GM12878 (cell line): ENCODE data around the gene BCKDHB. TPM values are rescaled to one million over a fixed set of nuclear protein-coding genes. Genes with fewer than 3 reads are reported as not detected.

Experiments used
- ATAC-seq: fragments of 200-7000 bp; cut with Tn5 transposase; 3 replicates; pipeline ENCODE4 v1.9.1; 2020; ENCODE audit warnings: mild to moderate bottlenecking, moderate library complexity
- BruUV-seq: library from RNA; stranded (reverse); fragments of 400-500 nt; replicated peaks from 2 replicates; lab custom pipeline; 2021; lab: Mats Ljungman, UMichigan
- CTCF ChIA-PET: fragments of 300-600 bp; sonication (Branson Sonifier 250); formaldehyde crosslinking; extraction: SDS; loops from one replicate; lab custom pipeline; 2021; ENCODE audit warnings: inconsistent platforms; lab: Yijun Ruan, JAX
- POLR2A ChIA-PET: fragments of 350-600 bp; formaldehyde crosslinking; extraction: SDS; loops from one replicate; lab custom pipeline; 2021; ENCODE audit warnings: inconsistent platforms; lab: Charles Lee
- RAD21 ChIA-PET: fragments of 300-600 bp; sonication (Branson Sonifier 250); formaldehyde crosslinking; loops from one replicate; lab custom pipeline; 2023; ENCODE audit warnings: antibody characterized with exemption; ENCODE audit not compliant: unreplicated experiment; lab: Charles Lee
- SMC1A ChIA-PET: fragments of 300-600 bp; sonication (Branson Sonifier 250); formaldehyde crosslinking; loops from one replicate; lab custom pipeline; 2023; ENCODE audit not compliant: unreplicated experiment, uncharacterized antibody; lab: Charles Lee
- DNase-seq: peaks from one replicate; pipeline ENCODE4 v3.0.0-alpha.2; 2011; ENCODE audit warnings: low read depth, low spot score
- FAIRE-seq: peaks from 3 replicates; lab custom pipeline; 2011; peaks lifted over from hg19 to GRCh38; lab: Jason Lieb, UNC
- H2AFZ ChIP-seq: 2 replicates; pipeline ENCODE4 v1.6.0; 2011; ENCODE audit warnings: low read depth, low read length, control low read depth; ENCODE audit not compliant: control insufficient read depth
- H3K27ac ChIP-seq: 2 replicates; pipeline ENCODE4 v1.5.1; 2011; ENCODE audit warnings: control low read depth; ENCODE audit not compliant: control insufficient read depth, insufficient read depth
- H3K27me3 ChIP-seq, 2 experiments: replicated peaks in 1 of 2; 2 replicates each; pipeline versions ENCODE4 v1.6.0 to v1.6.1; 2011; ENCODE audit warnings: low read length in 1 of 2; ENCODE audit not compliant: control insufficient read depth in 2 of 2, insufficient read depth in 2 of 2
- H3K36me3 ChIP-seq, 2 experiments: 2 replicates each; pipeline ENCODE4 v1.5.1; 2011; ENCODE audit warnings: low read length in 1 of 2; ENCODE audit not compliant: control insufficient read depth in 2 of 2, insufficient read depth in 2 of 2
- H3K4me1 ChIP-seq: 2 replicates; pipeline ENCODE4 v1.6.1; 2011; ENCODE audit warnings: mild to moderate bottlenecking, low read length, moderate library complexity, mixed read lengths; ENCODE audit not compliant: control insufficient read depth, insufficient read depth
- H3K4me2 ChIP-seq: 2 replicates; pipeline ENCODE4 v1.6.0; 2011; ENCODE audit warnings: control low read depth; ENCODE audit not compliant: control insufficient read depth, insufficient read depth
- H3K4me3 ChIP-seq: fragments of 200-600 bp; sonication (generic); 2 replicates; pipeline ENCODE4 v1.5.1; 2016
- H3K79me2 ChIP-seq: 2 replicates; pipeline ENCODE4 v1.6.0; 2011; ENCODE audit warnings: low read length; ENCODE audit not compliant: control insufficient read depth, insufficient read depth
- H3K9ac ChIP-seq: 2 replicates; pipeline ENCODE4 v1.8.0; 2011; ENCODE audit warnings: low read length, control low read depth, mixed read lengths; ENCODE audit not compliant: control insufficient read depth, insufficient read depth
- H3K9me3 ChIP-seq: replicated peaks from 3 replicates; pipeline ENCODE4 v1.5.1; 2011; ENCODE audit warnings: mild to moderate bottlenecking, low read length; ENCODE audit not compliant: control insufficient read depth, insufficient read depth
- H4K20me1 ChIP-seq: 2 replicates; pipeline ENCODE4 v1.6.0; 2011; ENCODE audit not compliant: control insufficient read depth, insufficient read depth
- EZH2 ChIP-seq: IDR thresholded peaks from 2 replicates; pipeline ENCODE4 v1.6.1; 2012; ENCODE audit warnings: low read depth, mild to moderate bottlenecking, control low read depth, inconsistent platforms, low read length, borderline replicate concordance; ENCODE audit not compliant: control insufficient read depth
- HDAC2 ChIP-seq: fragments of 200-600 bp; sonication (generic); IDR thresholded peaks from 2 replicates; pipeline ENCODE4 v1.6.1; 2017
- RAD21 ChIP-seq: IDR thresholded peaks from 2 replicates; pipeline ENCODE4 v1.6.1; 2011; ENCODE audit warnings: mild to moderate bottlenecking, low read depth, low read length, moderate library complexity; ENCODE audit not compliant: insufficient read depth
- SMC3 ChIP-seq: IDR thresholded peaks from 2 replicates; pipeline ENCODE4 v1.6.1; 2011; ENCODE audit warnings: low read length, improper control_type of control experiment, borderline replicate concordance
- WGBS: methylation state at CpG from one replicate; pipeline ENCODE4 v1.1.6; 2016; ENCODE audit warnings: low lambda C conversion rate; ENCODE audit not compliant: insufficient replicate concordance, insufficient coverage; ENCODE audit errors: missing lambda C conversion rate; 5-methylcytosine and 5-hydroxymethylcytosine counted together
- in situ Hi-C: fragments of 300-500 bp; cut with MboI; formaldehyde crosslinking; loops from 9 replicates; pipeline ENCODE4 v1.14.3; 2018; ENCODE audit warnings: mixed read lengths
- intact Hi-C: fragments of 100-400 bp; cut with micrococcal nuclease; formaldehyde crosslinking; loops from one replicate; pipeline ENCODE4 v1.14.2; 2022; ENCODE audit not compliant: unreplicated experiment
- polyA plus RNA-seq, 11 experiments: library from polyadenylated mRNA; depleted of rRNA in 4 of 11; unstranded in 6 of 11; stranded (reverse) in 5 of 11; fragments of >200 nt; fragmentation: Nextera tagmentation in 4 of 11; fragmentation: Illumina TruSeq in 1 of 11; extraction: Ambion mirVana in 4 of 11; extraction: Trizol in 1 of 11; gene quantifications; 1 replicate in 1 of 11; 2 replicates in 10 of 11; pipeline versions ENCODE4 v1.2.1 to v1.2.3, GENCODE V29; 2011 to 2016; ENCODE audit warnings: inconsistent platforms in 2 of 11, missing spikeins in 2 of 11, low read depth in 1 of 11
- total RNA-seq, 4 experiments: library from RNA; depleted of rRNA in 3 of 4; stranded (reverse); fragments of >200 nt in 3 of 4; fragmentation: Illumina TruSeq in 1 of 4; extraction: Trizol in 1 of 4; gene quantifications; 2 replicates each; pipeline versions ENCODE4 v1.2.1 to v1.2.3, GENCODE V29; 2013 to 2021
- TF ChIP-seq, protein P1 (sequence below), 3 experiments: IDR thresholded peaks in 2 of 3; conservative IDR thresholded peaks in 1 of 3; 2 replicates each; pipeline ENCODE4 v1.5.1; 2011; ENCODE audit warnings: low read depth in 3 of 3, low read length in 3 of 3, mild to moderate bottlenecking in 3 of 3, control low read depth in 2 of 3, moderate library complexity in 2 of 3, inconsistent platforms in 1 of 3, mixed read lengths in 1 of 3; ENCODE audit not compliant: control insufficient read depth in 2 of 3, insufficient read depth in 1 of 3; ENCODE audit errors: extremely low read depth in 1 of 3

Gene BCKDHB
- total and polyA plus RNA-seq, 10 of the 15 experiments (the other 5 are each of a cell fraction or from before 2014, with no cell fraction given) = 12.9 to 57.1 (median 25.3) TPM

- WGBS = 0% methylated on average over 2 of the region's 2 CpGs
- ChIA-PET SMC1A (interaction anchor here (0.9 to 5.0 kb wide), 8 partner anchors 12 to 151 kb away, joined by 3 to 58 read pairs (median 4); partner anchors contain the start of gene BCKDHB), CTCF (interaction anchor here (0.9 to 11.2 kb wide), 11 partner anchors 11 to 226 kb away, joined by 3 to 125 read pairs (median 5); partner anchors contain the start of genes BCKDHB and ELOVL4), RAD21 (interaction anchor here (4.7 kb wide), 1 partner anchor 144 kb away, joined by 34 read pairs; no protein-coding TSS in a partner anchor), POLR2A (interaction anchor here (0.5 to 0.7 kb wide), 2 partner anchors 86 to 113 kb away, joined by 3 to 6 read pairs; no protein-coding TSS in a partner anchor)
- in situ Hi-C loops = loop anchor here (25.0 kb wide), 1 partner anchor 157 kb away; the partner anchor contains the start of gene ELOVL4
- TF ChIP-seq HDAC2 (no peak), RAD21 (peak; percentile 67), SMC3 (peak; percentile 86), EZH2 (no peak)
- TF ChIP-seq, protein P1, sequence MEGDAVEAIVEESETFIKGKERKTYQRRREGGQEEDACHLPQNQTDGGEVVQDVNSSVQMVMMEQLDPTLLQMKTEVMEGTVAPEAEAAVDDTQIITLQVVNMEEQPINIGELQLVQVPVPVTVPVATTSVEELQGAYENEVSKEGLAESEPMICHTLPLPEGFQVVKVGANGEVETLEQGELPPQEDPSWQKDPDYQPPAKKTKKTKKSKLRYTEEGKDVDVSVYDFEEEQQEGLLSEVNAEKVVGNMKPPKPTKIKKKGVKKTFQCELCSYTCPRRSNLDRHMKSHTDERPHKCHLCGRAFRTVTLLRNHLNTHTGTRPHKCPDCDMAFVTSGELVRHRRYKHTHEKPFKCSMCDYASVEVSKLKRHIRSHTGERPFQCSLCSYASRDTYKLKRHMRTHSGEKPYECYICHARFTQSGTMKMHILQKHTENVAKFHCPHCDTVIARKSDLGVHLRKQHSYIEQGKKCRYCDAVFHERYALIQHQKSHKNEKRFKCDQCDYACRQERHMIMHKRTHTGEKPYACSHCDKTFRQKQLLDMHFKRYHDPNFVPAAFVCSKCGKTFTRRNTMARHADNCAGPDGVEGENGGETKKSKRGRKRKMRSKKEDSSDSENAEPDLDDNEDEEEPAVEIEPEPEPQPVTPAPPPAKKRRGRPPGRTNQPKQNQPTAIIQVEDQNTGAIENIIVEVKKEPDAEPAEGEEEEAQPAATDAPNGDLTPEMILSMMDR (IDR thresholded peaks at IDR 0.05 in 2 of 3, conservative IDR thresholded peaks at IDR 0.05 in 1 of 3; ENCODE audit: control insufficient read depth in 2 of 3, extremely low read depth in 1 of 3, insufficient read depth in 1 of 3, low read depth in 3 of 3, low read length in 3 of 3) = peak; percentile 28 to 58 (median 46); a peak in 5 of 6 replicates
- Histone ChIP-seq H3K4me3 (no peak overlapping the region), H2AFZ (no peak overlapping the region), H3K9ac (no peak overlapping the region), H3K79me2 (no peaks in the 10 kb centered on the region), H3K27me3 (no peaks in the 10 kb centered on the region), H3K9me3 (no peaks in the 10 kb centered on the region), H3K4me1 (0 out of 2 replicates have a peak, but pooled peaks cover 2% of the 10 kb centered on the region), H3K27ac (no peak overlapping the region), H4K20me1 (no peaks in the 10 kb centered on the region), H3K36me3 (no peaks in the 10 kb centered on the region), H3K4me2 (no peak overlapping the region)
- ATAC-seq (peak; percentile 58), DNase-seq (no peak), FAIRE-seq (no peak)
- BruUV-seq = no TSS peak
- intact Hi-C loops = loop anchor here (1.0 to 10.0 kb wide), 3 partner anchors 145 to 319 kb away; no protein-coding TSS in a partner anchor
Observed at GRCh38 chr6:80094017-80094416, 12.5 kb upstream of the BCKDHB start.
